Smooth muscle cell of the brain vasculature (primary cell): ENCODE results near the gene CSMD2.

ENCODE experiments used
- DNase-seq: peaks from one replicate; pipeline ENCODE4 v3.0.0-alpha.2; 2012; ENCODE audit warnings: low read depth, low spot score

Gene CSMD2

DNA sequence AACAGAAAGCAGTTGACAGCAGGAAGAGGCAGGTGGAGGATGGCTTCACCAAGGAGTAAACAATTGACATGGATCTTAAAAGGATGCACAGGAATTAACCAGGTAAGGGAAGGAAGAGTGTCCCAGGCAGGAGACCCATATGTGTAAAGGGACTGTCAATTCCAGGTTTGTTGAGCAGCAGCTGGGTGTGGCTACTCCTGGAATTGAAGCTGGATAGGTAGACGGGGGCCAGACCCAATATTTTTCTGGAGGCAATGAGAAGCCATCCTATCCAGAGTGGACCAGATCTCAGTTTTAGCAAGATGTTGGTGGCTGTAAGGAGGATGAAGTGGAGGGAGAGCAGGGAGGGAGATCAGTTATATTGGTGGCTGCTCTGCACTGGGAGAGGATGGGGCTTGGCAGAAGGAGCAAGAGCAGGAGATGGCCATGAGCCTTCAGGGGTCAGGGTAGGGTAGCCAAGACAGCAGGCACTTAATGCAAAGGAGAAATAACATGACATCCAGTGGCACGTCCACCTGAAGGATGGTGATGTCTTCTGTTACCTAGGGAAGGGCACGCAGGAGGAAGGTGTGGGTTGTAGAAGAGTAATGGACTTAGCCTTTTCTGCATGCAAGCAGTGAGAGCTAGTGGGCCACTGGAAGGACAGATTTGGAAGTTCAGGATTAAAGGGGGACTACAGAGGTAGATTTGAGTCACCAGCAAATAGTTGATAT lies 447.9 kb downstream of the CSMD2 start:
- no peak for DNase-seq

DNA sequence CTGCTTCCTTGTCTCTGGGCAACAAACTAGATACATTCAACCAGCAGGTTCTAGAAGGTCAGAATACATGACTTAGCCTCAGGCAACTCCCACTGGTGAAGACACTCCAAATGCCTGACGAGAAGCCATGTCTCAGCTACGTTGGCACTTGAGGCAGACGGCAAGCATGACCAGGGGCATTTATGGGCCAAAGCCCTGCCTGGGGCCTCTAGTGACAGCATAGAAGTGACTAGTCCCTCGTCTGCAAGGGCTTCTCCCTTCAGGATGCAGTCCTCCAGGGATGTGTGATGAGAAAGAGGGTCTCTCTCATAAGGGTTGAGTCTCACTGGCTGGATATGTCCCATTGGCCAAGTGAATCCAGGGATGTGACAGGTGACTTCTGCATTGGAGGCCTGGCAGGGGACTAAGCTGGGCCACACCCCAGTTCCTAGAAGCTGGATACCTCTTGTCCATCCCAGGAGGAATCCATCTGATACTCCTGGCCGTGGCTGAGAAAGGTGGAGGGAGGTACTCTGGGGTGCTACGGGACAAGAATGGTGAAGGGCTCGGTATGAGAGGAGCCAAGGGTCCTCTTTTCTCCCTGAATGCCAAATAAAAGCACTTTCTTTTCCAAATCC lies 449.7 kb downstream of the CSMD2 start:
- no peak for DNase-seq

DNA sequence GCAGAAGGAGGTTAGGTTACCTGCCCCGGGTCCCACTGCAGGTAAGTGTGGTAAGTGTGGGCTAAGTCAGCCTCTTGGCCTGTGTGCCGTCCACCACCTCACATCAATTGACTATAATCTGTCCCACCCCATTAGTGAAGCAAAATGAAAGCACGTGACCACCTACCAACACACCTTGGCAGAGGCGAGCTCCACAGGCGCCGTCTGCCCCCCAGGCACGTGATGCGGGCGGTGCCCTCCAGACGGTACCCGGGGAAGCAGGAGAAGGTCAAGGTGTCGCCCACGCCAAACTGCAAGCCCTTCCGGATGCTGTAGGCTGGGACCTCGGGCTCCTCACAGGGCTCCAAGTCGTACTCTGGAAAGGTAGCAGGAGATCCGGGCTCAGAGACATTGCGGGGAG lies 450.6 kb downstream of the CSMD2 start:
- DNase-seq = no peak

DNA sequence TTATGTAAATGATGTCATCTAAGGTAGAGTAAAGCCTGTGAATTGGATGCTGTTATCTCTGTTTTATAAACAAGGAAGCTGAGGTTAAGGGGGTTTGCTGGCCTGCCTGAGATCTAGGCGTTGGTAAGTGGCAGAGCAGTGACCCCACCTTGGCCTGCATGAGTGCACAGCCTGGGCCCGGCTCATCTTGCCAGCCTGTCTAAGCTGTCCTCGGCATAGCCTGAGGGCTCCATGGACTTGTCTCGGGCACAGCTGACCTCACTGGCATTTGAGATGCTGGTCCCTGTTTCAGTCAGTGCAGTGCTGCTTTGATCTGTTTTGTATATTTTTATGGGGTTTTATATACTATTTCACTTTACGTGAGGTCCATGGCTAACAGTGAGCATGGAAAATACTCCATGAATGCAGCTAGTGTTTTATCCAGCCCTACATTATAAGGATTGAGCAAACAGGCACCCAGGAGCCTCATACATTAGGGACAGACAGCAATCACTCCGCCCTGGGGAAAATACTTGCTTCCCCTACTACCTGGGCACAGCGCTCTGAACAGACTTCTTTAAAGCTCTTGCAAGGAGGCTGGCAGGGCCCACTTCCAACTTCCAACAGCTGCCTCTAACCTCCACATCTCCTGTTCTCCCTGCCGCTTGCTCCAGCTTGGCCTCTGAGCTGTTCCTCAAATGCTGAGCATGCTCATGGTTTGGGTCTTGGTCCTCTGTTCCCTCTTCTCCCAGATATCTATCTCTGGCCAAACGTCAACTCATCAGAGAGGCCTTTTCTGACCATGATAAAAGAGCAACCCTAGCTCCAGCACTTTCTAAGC lies 451.8 kb downstream of the CSMD2 start:
- no peak for DNase-seq

DNA sequence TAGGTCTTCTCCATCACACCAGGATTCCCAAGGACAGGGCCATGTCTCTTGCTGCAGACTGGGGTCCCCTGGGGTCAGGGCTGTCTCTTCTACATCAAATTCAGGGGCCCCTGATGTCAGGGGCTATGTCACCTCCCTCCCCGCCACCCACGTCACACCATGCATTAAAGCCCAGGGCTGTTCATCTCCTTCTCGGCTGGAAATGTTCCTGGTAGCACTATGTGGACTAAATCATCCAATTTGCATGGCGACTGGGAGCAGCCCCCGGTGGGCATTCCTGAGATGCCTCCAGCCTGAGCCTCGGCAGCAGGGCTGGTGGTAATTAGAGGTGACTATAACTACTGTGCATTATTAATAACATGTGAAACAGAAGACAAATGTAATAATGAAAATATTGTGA lies 452.8 kb downstream of the CSMD2 start:
- no peak for DNase-seq

DNA sequence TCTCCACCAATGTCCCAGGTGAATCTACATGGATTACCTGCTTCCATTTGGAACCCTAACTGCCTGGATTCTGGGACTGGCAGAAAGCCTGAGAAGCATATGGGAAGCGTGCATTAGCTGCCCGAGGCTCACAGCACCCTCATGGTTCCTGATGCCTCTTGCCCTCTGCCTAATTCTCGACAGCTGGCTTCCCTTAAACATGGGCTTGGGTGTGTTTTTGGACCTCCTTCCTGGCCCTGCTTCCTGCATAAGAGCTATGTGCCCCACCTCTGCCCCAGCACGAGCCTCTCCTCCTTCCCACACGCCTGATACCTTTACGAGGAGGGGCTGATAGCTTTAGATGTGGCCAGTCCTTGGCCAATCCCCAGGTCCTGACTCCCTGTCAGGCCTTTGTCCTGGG lies 453.5 kb downstream of the CSMD2 start:
- no peak for DNase-seq

DNA sequence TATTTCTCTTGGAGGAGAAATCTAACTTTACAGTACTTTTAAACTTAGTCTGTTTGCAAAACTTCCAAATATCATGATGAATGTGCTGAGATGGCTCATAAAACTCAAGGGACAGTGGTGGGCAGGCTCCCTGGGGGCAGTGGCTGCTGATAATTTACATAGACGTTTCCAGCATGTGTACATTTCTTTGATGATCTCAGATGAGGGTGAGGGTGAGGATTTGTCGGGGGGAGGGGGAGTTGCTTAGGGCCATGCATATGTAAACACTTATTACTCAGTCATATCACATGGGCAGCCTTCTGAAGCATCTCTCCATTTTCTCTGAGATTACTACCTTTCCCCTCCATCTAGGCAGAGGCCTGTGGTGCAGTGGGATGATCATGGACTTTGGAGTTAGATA lies 454.1 kb downstream of the CSMD2 start:
- DNase-seq = no peak

DNA sequence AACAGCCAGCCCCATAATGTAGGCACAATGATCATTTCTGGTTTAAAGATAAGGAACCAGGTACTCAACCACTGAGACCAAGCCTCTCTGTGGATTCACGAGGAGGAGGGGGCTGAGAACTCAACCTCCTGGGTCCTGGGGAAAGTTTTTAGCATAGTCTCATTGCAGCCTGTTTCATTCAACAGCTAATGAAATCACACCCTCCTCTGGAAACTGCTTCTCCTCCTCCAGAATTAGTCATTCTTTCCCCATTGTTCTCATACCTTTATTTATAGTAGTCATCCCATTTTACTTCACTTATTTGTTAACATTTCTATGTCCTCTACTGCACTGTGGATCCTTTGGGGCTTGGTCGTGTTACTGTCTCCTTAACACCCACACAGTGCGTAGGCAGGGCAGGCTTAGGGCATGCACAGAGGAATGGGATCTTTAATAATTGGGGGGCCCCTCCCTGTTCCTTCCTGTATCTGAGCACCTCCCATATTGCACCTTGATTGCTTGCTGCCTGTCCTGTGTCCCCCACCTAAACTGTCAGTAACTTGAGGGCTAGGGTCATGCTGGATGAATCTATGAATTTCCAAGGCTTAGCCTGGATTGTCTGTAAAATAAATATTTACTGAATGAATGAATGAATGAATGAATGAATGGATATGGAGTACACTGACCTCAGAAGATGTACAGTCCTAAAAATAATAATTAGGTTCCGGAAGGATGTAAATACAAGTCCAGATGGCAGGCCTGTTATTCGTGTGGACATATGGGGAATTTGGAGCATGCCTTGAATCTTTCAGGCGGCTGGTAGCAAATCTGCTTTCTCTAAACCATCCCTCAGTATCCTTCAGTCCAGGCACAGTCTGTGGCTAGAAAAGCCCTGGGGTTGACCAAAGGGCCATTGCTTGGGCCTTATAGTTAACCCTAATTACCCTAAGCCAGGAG lies 455.0 kb downstream of the CSMD2 start:
- no peak for DNase-seq

DNA sequence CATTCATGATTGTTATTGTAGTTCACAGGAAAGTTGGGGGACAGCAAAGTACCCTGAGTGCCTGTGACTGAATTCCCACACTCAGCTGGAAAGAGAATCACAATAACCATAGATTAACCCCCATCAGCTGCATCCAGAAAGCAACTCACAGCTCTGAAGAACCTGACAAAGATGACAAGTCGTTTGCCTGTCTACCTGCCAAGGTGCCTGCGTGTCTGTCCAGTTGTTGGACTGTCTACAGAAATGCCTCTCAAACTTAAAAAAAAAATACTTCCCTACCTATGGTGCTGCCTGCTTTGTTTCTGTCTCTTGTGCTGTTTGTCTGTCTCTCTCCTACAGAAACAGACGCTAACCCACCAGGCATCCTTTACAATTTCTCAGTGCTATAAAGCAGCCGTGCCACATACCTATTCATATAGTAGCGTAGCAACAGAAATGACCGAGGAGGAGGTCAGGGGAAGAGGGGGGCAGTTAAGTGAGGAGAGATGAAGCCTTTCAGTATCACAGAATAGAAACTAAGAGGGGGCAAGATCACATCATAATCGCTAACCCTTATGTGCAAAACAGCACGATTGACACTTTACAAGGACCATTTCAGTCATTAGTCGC lies 455.8 kb downstream of the CSMD2 start:
- no peak for DNase-seq

DNA sequence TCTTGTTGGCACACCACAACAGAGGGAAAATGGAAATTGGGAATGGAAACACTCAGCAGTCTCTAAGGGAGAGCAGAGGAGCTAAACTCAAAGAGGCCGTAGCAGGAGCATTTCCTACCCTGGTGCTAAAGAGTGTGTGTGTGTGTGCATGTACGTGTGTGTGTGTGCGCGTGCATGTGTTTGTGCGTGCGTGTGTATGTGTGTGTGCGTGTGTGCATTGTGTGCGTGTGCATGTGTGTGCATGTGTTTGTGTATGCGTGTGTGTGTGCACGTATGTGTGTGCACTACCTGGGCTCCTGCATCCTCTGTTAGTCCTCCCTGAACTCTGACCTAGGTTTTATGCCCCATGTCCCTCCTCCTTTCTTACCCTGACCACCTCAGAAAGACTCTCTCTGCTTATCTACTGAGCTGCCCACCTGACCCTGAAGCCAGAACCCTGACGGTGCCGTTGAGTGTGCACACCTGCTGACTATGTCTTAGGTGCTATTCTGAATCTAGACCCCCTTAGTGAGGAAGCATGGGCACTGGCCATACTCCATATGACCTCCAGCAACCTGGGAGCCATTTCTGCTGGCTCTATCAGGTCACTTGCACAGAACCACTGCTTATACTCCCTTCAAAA lies 458.3 kb downstream of the CSMD2 start:
- DNase-seq = no peak

DNA sequence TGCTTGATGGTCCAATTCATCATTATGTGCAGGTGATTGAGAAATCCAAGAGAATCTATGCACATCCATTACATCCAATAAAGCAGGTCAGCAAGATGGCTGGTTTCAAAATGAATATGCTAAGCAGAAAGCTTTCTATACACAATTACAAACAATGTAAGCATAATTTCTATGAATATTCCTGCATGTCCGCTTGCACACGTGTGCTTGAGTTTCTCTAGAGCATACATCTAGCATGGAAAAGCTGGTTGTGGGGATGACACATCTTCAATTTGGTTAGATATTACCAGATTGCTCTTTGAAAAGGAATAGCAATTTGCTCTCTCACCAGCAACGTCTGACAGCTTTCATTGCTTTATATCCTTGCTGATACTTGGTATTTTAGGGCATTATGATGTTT lies 461.6 kb downstream of the CSMD2 start:
- no peak for DNase-seq

DNA sequence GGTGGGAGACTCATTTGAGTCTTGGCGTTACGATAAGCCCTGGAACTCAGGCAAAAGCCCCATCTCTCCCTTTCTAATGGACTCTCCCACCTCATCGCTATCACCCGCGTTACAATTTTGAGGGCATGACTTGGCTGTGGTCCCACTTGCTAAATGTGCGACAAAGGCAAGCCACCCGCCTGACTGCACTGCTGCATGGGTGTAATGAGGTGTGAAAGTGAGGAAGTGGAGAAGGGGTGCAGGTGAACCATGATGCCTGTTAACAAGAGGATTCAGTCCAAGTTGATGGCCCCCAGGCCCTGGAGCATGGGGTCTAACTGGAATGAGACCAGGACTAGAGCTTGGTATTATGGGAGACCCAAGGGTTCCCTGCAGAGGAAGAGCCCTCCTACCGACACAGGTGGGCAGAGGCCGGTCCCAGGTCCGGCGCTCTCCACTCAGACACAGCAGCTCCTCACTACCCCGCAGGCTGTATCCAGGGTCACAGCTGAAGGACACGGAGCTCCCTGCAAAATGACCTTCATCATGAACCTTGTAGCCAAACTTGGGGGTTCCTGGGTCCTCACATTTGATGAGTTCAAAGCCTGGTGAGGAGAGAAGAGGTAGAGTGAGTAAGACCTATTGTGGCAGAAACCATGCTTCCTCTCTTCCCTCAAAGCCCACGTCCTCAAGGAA lies 466.5 kb downstream of the CSMD2 start:
- DNase-seq = no peak

DNA sequence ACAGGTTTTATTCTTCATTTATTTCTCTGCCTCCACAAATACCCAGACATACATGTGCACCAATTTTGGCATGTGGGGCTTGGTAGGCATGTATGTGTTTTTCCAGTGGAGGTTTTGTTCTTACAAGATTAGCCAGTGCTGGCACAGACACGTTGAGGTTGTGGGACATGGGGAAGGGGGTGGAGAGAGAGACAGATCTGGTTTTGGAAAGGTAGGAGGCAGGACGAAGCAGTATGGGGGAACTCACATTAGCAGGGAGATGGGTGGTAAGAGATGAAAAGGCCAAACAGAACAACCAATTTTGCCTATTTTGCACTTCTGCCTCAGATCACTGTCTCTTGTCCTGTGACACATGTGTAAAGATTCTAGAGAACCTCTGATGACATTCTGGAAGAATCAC lies 467.2 kb downstream of the CSMD2 start:
- DNase-seq = no peak

DNA sequence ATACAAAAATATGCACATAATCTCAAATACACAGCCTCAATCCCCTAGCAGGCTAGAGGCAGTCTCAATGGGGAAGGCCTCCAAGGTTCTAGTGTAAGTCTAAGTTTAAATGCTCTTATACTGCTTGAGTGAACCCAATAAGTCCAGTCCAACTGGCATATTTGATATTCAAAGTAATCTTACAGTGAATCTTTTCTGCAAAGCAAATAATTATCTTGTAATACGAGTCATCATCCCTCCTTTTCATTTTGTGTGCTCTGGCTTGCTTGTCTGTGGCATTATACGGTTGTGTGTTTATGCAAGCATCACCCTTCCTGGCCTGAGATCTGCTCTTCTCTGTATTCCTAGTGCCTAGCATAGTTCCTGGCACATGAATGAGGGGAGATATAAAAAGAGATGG lies 468.1 kb downstream of the CSMD2 start:
- no peak for DNase-seq

DNA sequence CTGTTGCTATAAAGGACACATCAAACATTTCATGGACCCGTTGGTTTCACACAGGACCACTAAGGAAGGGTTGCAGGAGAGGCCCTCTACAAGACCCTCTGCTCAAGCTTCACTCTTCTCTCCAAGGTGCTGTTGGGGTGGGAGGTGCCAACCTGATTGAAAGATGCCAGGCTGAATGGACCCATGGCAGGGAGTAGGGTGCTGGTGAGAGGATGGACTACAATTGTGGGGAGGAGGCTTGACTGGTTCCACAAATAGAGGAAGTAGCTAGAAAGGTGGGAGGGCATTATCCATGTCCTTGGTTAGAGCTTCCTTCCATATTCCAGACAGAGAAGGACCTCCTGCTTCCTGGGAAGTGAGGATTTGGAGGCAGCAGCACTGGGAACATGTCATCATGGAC lies 468.7 kb downstream of the CSMD2 start:
- DNase-seq = no peak

DNA sequence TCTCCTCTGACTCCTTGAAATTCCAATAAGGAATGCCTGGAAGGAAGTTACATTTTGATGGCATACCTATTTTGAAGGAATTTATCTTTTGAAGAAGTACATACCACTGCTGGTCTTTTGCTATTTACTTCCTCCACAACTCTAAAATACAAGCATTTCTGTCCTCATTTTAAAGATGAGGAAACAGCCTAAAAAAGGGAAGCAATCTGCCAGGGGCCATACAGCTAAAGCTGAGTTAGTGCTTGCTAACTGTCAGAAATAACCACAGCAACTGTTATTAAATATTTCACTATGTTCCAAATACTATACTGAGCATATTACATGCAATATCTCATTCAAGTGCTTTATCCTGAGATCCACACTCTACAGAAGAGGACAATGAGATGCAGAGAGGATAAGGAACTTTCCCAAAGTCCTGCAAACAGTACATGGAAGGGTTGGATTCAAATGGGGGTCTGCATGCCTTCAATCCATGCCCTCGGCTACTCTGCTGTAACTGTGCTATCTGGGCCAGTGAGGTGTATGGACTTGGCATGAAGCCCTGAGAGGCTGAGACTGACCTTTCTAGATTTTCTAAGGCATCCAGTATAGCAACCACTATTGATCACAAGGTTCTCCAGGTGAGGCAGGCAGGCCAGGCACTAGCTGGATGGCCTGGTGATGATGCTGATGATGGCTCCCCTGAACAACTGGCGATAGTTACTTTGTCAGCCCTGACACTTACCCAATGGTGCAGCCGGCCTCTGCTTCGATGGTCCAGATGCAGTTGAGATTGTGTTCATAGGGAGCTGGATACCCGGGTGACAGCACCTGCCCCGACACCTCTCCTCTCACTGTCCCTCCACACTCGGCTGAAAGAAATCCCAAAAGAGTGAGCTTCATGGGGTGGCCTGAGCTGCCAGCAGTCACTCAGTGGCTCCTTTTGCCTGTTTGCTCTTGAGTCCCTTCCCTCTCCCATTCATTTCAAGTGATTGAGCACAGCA lies 472.5 kb downstream of the CSMD2 start:
- DNase-seq = no peak

DNA sequence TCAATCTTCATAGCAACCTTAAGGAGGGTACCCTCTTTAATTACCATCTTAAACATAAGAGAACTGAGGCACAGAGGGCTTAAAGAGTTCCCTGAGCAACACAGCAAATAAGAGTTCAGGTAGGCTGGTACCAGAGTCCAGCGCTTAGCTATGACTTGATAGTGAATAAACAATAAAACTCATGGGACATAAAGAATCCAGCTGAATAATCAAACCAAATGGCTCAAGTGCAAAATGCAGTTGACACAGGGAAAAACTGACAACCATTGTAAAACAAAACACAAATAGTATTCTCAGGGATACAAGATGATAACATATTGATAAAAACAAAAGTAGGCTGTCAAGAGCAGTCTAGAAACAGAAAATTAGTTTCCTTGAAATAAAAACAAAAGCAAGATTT lies 478.0 kb downstream of the CSMD2 start:
- no peak for DNase-seq

DNA sequence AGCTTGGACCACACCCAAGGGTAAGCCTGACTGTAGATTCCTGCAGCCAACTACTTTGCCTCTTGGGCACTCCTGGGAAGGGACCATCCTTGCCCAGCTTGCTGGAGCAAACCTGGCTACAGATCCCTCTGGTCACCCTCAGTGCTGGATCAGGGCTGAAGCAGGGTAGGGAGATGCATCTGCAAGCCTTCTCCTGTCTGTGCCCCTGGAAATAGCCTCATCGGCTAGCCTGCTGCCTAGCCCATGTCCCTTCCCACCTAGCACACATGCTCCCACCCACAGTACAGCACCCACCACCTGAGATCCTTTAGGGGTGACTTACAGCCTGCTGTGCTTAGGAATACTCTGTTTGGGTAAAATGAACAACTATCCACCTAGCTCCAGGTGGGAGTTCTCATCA lies 478.5 kb downstream of the CSMD2 start:
- no peak for DNase-seq

DNA sequence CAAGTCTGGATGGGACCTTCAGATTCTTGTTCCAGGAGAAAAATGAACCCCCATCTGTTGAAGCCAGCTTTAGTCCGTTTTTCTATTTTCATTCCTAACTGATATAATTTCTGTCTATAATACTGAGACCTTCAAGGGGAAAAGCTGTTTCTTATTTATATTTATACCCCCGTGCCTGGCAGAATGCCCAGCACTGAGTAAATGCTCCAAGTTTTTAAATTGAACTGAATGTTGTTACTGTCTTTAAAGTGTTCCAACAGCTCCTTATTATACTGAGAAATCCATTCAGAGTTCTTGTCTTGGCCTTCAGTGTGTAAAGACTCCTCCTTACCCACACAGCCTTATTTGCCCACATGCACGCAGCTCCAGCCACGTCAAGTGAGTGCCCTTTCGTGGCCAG lies 479.8 kb downstream of the CSMD2 start:
- DNase-seq = no peak
